Activated T-cell treated with anti-CD3 and anti-CD28 coated beads for 4 hours (primary cell): ENCODE data around the gene RBMXL3.
"Not testable (repeated sequence)": the region's sequence is repeated elsewhere in the genome, so short reads cannot be mapped to it uniquely, and the experiment has no call there.

Experiments
- DNase-seq: peaks from one replicate; pipeline ENCODE4 v3.0.0-alpha.2; 2020

The RBMXL3 gene

DNA sequence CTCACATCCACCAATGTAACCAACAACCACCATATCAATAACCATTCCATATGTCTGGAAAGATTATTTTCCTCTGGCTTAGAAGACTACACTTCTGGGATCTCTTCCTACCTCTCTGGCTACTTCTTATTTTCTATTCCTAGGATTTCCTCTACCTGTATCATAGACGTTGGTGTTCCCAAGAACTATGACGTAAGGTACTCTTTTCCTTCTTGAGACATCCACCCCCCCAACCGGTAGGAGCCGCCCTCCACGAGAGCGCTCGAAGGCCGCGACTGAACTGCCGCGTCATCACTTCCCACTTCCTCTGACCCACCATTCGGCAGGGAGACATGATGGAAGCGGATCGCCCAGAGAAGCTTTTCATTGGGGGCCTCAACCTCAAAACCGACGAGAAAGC is at the start of gene RBMXL3:
Gene RBMXL3 (plus strand): TSS at position 301 of the 400 bp plus-strand sequence. CDS start 32 bp downstream, at position 333.
- no peak for DNase-seq

- no peak for DNase-seq
Observed at GRCh38 chrX:115142057-115142456, 47.2 kb upstream of the RBMXL3 start.

DNA sequence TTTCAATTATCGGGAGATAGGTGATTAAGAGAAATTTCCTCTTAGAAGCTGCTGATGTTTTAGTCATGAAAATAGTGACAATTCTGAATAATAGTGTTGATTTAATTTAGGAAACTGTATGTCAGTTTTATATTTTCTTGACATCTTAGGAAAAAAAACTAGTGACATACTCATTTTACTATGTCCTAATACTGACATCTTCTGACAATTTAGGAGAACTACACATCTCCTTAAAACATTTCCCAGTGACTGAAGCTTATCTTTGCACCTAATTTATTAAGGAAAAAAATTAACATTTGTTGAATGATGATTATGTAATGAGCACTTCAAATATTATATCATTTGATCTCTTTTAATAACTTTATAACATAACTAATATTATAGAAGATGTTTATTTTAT is 42.0 kb upstream of the RBMXL3 start:
- no peak for DNase-seq

- no peak for DNase-seq
Observed at GRCh38 chrX:115173181-115173580, 16.0 kb upstream of the RBMXL3 start.

DNA sequence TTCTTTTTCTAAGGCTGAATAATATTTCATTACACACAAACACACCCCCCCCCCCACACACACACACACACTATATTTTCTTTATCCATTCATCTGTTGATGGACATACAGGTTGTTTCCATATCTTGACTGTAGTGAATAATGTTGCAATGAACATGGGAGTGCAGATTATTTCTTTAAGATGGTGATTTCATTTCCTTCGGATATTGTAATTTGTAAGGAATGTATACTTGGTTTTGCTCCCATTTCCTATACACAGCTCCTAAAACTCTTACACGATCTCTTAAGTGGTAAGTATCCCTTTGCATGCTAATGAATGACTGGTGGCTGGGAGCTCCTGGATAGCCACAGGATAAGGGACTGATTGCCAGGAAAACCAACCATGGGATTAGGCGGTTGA is 14.7 kb upstream of the RBMXL3 start:
- DNase-seq, result no peak

DNA sequence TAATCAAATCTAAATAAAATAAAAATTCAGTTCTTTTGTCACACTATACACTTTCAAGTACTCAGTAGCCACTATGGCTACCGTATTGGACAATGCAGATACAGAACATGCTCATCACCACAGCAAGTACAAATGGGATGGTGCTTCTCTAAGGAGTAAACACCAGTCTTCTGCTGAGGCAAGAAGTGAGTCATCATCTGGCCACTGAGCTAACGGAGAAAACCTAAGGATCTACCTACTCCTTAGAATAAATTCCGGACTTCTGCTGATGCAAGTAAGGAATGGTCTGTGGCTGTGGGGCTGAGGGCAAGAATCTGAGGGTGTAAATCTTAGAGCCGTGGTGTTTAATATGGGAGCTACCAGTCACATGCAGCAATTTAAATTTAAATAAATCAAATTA is 11.3 kb upstream of the RBMXL3 start:
- no peak for DNase-seq

DNA sequence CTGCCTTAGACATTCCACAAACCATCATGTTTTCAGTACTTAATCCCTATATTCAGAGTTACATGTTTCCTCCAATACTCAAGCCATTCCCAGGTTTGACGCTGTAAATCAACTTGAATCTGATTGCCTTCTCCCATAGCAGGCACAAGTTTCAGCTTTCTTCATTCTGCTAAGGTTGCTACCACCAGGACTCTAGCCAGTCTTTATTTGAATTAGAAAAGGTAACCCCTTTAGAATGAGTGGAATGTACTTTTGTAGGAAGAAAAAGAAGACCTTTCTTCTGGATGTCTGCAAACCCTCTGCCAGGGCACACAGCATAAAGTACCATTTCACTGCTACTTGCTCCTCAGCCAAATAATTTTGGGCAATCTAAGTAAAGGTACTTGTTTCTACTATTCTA is 10.7 kb upstream of the RBMXL3 start:
- no peak for DNase-seq

- no peak for DNase-seq
Observed at GRCh38 chrX:115183980-115184379, 5.2 kb upstream of the RBMXL3 start.

- no peak for DNase-seq
Observed at GRCh38 chrX:115189646-115190635, 731 bp downstream of the RBMXL3 start.

DNA sequence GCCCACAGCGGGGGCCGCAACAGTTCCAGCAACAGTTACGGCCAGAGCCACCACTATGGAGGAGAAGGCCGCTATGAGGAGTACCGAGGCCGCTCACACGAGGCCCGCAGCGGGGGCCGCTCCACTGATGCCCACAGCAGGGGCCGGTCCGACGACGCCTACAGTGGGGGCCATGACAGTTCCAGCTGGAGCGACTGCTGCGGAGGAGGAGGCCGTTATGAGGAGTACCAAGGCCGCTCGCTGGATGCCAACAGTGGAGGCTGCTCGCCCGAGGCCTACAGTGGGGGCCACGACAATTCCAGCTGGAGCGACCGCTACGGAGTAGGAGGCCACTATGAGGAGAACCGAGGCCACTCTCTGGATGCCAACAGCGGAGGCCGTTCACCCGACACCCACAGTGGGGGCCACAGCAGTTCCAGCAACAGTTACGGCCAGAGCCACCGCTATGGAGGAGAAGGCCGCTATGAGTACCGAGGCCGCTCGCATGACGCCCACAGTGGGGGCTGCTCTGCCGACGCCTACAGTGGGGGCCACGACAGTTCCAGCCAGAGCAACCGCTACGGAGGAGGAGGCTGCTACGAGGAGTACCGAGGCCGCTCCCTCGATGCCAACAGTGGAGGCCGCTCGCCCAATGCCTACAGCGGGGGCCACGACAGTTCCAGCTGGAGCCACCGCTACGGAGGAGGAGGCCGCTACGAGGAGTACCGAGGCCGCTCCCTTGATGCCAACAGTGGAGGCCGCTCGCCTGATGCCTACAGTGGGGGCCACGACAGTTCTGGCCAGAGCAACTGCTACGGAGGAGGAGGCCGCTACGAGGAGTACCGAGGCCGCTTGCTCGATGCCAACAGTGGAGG is 1.7 kb downstream of the RBMXL3 start:
- no peak for DNase-seq

DNA sequence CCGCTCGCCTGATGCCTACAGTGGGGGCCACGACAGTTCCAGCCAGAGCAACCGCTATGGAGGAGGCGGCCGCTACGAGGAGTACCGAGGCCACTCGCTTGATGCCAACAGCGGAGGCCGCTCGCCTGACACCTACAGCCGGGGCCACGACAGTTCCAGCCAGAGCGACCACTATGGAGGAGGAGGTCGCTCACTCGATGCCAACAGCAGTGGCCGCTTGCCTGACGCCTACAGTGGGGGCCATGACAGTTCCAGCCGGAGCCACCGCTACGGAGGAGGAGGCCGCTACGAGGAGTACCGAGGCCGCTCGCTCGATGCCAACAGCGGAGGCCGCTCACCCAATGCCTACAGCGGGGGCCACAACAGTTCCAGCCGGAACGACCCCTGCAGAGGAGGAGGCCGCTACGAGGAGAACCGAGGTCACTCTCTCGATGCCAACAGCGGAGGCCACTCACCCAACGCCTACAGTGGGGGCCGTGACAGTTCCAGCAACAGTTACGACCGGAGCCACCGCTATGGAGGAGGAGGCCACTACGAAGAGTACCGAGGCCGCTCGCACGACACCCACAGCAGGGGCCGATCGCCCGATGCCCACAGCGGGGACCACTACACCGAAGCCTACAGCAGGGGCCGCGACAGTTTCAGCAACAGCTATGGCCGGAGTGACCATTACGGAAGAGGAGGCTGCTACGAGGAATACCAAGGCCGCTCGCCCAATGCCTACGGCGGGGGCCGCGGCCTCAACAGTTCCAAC is 2.5 kb downstream of the RBMXL3 start:
- no peak for DNase-seq

GRCh38 chrX:115192244-115192700 is 3.1 kb downstream of the RBMXL3 start:
- DNase-seq, result no peak

- no peak for DNase-seq
Observed at GRCh38 chrX:115204040-115204439, 14.8 kb downstream of the RBMXL3 start.

DNA sequence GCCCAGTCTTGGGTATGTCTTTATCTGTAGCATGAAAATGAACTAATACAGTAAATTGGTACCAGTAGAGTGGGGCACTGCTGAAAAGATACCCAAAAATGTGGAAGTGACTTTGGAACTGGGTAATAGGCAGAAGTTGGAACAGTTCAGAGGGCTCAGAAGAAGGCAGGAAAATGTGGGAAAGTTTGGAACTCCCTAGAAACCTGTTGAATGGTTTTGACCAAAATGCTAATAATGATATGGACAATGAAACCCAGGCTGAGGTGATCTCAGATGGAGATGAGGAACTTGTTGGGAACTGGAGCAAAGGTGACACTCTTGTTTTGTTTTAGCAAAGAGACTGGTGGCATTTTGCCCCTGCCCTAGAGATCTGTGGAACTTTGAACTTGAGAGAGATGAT is 20.3 kb downstream of the RBMXL3 start:
- DNase-seq, result not testable (repeated sequence)

- DNase-seq, result no peak
Observed at GRCh38 chrX:115214151-115214550, 24.9 kb downstream of the RBMXL3 start.

GRCh38 chrX:115214605-115215004 is 25.4 kb downstream of the RBMXL3 start:
- no peak for DNase-seq

- not testable (repeated sequence) for DNase-seq
Observed at GRCh38 chrX:115217346-115217745, 28.1 kb downstream of the RBMXL3 start.

- DNase-seq, result no peak
Observed at GRCh38 chrX:115226929-115227328, 37.7 kb downstream of the RBMXL3 start.

DNA sequence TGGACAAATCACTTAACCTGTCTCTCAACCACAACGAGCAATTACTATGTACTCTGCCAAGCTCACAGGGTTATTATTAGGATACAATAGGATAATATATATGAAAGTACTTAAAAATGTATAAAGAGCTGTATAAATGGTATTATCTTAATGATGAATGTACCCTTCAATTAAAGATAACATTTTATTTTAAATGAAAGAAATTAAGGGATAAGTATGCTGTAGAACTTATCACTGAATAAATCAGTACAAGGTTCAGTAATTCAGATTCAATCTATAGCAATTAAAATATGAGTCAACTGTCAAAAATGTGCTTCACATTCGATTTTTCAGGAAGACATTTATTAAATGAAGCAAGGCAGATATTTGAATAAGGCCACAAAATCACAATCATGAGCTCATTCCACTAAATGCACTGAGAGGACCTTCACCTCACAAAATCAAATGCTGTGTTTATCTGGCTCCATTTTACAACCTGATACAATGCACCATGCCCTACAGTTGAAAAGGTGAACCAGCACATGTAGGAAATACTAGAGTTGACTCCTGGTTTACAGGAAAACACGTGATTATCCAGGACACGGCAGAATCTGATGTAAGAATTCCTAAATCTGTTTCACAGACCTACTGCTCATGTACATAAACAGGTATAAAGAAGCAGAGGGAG is 40.3 kb downstream of the RBMXL3 start:
- DNase-seq, result no peak

- no peak for DNase-seq
Observed at GRCh38 chrX:115232933-115233496, 43.8 kb downstream of the RBMXL3 start.

- no peak for DNase-seq
Observed at GRCh38 chrX:115233497-115234455, 44.6 kb downstream of the RBMXL3 start, which contains the start of gene LRCH2. Gene LRCH2 (minus strand): TSS chrX:115234096. CDS start chrX:115234041, 55 bp downstream.
